Upper lobe of right lung (tissue), 1 donor: ENCODE data around the gene VCAN. TPM values are rescaled to one million over a fixed set of nuclear protein-coding genes. Genes with fewer than 3 reads are reported as not detected.

ENCODE experiments used
- ATAC-seq: fragments of 200-7000 bp; cut with Tn5 transposase; one replicate; pipeline ENCODE4 v1.9.1; 2020; ENCODE audit warnings: mild to moderate bottlenecking, moderate library complexity
- DNase-seq: peaks from one replicate; pipeline ENCODE4 v3.0.0-alpha.2; 2020
- H3K27ac ChIP-seq: fragments of 200-600 bp; one replicate; pipeline ENCODE4 v1.8.0; 2022
- H3K27me3 ChIP-seq: fragments of 200-600 bp; one replicate; pipeline ENCODE4 v1.8.0; 2022; ENCODE audit warnings: mild to moderate bottlenecking
- H3K36me3 ChIP-seq: fragments of 200-600 bp; one replicate; pipeline ENCODE4 v1.8.0; 2022
- H3K4me1 ChIP-seq: fragments of 200-600 bp; one replicate; pipeline ENCODE4 v1.8.0; 2022
- H3K4me3 ChIP-seq: fragments of 200-600 bp; one replicate; pipeline ENCODE4 v1.8.0; 2022; ENCODE audit warnings: mild to moderate bottlenecking
- H3K9me3 ChIP-seq: fragments of 200-600 bp; one replicate; pipeline ENCODE4 v1.8.0; 2022
- CTCF ChIP-seq: fragments of 200-600 bp; IDR thresholded peaks from one replicate; pipeline ENCODE4 v1.8.0; 2022; ENCODE audit warnings: antibody characterized with exemption
- intact Hi-C: fragments of 100-400 bp; cut with DNase I; formaldehyde crosslinking; loops from one replicate; pipeline ENCODE4 v1.11.0; 2022
- total RNA-seq: library from RNA; stranded (reverse); fragmentation: NEBNext Ultra II Directional; extraction: Animal tissue kit (Norgen Biotek cat#: 25700); gene quantifications from one replicate; pipeline ENCODE4 v1.2.1, GENCODE V29; 2021
- donor health status: DM: no; HTN: yes; CAD: no; lungs with severe emphysema.

VCAN gene
- total RNA-seq, 1 donor from 2014 or later: 90.0 TPM

- TF ChIP-seq CTCF: no peak
- Histone ChIP-seq H3K4me3 (no peak overlapping the region), H3K27ac (no peak overlapping the region), H3K4me1 (no peaks in the 10 kb centered on the region), H3K27me3 (no peaks in the 10 kb centered on the region), H3K36me3 (no peaks in the 10 kb centered on the region), H3K9me3 (no peaks in the 10 kb centered on the region)
- intact Hi-C loops: no loop called here
- DNase-seq (no peak), ATAC-seq (no peak)
These were observed 41.5 kb downstream of the VCAN start for GRCh38 chr5:83513081-83513480.

- H3K27ac ChIP-seq: no peak overlapping the region
- ATAC-seq (no peak), DNase-seq (no peak)
- H3K36me3 ChIP-seq: no peaks in the 10 kb centered on the region
- intact Hi-C loops: no loop called here
- H3K27me3 ChIP-seq: no peaks in the 10 kb centered on the region
- H3K9me3 ChIP-seq: no peaks in the 10 kb centered on the region
- no peak for TF ChIP-seq CTCF
- no peaks in the 10 kb centered on the region for H3K4me1 ChIP-seq
- no peak overlapping the region for H3K4me3 ChIP-seq
These were observed 41.9 kb downstream of the VCAN start for GRCh38 chr5:83513491-83513890.

GRCh38 chr5:83516377-83516776 lies 44.8 kb downstream of the VCAN start:
- no peak overlapping the region for H3K27ac ChIP-seq
- H3K36me3 ChIP-seq: no peaks in the 10 kb centered on the region
- no peak for TF ChIP-seq CTCF
- no peaks in the 10 kb centered on the region for H3K27me3 ChIP-seq
- intact Hi-C loops: no loop called here
- H3K4me1 ChIP-seq: no peaks in the 10 kb centered on the region
- ATAC-seq: no peak
- no peak overlapping the region for H3K4me3 ChIP-seq
- no peaks in the 10 kb centered on the region for H3K9me3 ChIP-seq
- DNase-seq: no peak

- intact Hi-C loops: no loop called here
- no peaks in the 10 kb centered on the region for H3K4me1 ChIP-seq
- H3K4me3 ChIP-seq: no peak overlapping the region
- DNase-seq: no peak
- no peaks in the 10 kb centered on the region for H3K9me3 ChIP-seq
- TF ChIP-seq CTCF: no peak
- H3K36me3 ChIP-seq: no peaks in the 10 kb centered on the region
- no peaks in the 10 kb centered on the region for H3K27me3 ChIP-seq
- no peak overlapping the region for H3K27ac ChIP-seq
- ATAC-seq: no peak
These were observed 45.6 kb downstream of the VCAN start for GRCh38 chr5:83517072-83517687.

- Histone ChIP-seq H3K27me3 (no peaks in the 10 kb centered on the region), H3K36me3 (no peaks in the 10 kb centered on the region), H3K4me1 (no peaks in the 10 kb centered on the region), H3K27ac (no peak overlapping the region), H3K4me3 (no peak overlapping the region), H3K9me3 (no peaks in the 10 kb centered on the region)
- DNase-seq (no peak), ATAC-seq (no peak)
- TF ChIP-seq CTCF: no peak
- intact Hi-C loops: no loop called here
These were observed 46.1 kb downstream of the VCAN start for GRCh38 chr5:83517688-83518085.
